Gastrocnemius medialis (tissue), 4 donors: Measurements from ENCODE around the gene PRCD.

Experiments
- POLR2A ChIP-seq, 2 donors: fragments of 450-650 bp; IDR thresholded peaks; one replicate each; pipeline ENCODE4 v1.6.1; 2017; ENCODE audit warnings: antibody characterized with exemption in 2 of 2, mild to moderate bottlenecking in 2 of 2, moderate library complexity in 2 of 2
- TF ChIP-seq, protein P1 (sequence below), 5 experiments: fragments of 450-650 bp in 3 of 5; fragments of 200-600 bp in 2 of 5; sonication (generic) in 2 of 5; IDR thresholded peaks in 4 of 5; conservative IDR thresholded peaks in 1 of 5; 1 replicate in 4 of 5; 2 replicates in 1 of 5; pipeline ENCODE4 v1.5.1; 2016 to 2019; ENCODE audit warnings: antibody characterized with exemption in 5 of 5, mild to moderate bottlenecking in 3 of 5, moderate library complexity in 3 of 5

DNA sequence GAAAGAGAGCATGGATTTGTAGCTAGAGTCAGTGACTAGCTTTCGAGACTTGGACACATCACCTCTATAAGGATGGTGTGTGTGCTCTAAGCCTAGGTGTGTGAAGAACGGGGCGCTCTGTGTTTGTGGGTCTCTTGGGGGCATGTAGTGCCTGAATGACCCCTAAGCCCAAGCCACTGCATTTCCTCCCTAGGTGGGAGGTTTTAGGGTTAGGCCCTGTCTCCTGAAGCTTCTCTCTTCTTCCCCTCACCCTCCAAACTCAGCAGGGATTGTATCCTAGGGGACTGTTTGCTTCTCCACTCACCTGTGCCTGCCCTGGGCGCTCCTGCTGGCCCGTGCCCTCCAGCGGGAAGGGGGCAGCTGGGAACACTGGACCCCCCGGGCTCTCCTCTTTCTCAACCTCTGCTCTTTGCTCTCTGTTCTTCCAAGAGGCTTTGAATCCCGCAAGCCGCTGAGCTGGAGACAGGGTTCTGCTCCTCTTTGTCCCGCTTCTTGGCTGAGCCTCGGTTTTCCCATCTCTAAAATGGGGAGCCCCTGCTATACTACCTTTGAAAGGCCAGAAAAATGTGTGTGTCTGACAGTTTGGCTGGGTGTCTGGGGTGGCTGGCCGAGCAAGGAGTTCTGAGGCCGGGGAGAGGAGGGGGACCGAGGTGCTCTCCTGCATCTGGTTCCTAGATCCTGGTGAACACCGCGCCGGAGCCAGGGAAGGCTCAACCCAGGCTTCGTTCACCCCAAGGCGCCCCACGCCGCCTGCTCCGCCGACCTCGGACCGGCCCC, 3.1 kb upstream of the PRCD start:
- TF ChIP-seq, protein P1, sequence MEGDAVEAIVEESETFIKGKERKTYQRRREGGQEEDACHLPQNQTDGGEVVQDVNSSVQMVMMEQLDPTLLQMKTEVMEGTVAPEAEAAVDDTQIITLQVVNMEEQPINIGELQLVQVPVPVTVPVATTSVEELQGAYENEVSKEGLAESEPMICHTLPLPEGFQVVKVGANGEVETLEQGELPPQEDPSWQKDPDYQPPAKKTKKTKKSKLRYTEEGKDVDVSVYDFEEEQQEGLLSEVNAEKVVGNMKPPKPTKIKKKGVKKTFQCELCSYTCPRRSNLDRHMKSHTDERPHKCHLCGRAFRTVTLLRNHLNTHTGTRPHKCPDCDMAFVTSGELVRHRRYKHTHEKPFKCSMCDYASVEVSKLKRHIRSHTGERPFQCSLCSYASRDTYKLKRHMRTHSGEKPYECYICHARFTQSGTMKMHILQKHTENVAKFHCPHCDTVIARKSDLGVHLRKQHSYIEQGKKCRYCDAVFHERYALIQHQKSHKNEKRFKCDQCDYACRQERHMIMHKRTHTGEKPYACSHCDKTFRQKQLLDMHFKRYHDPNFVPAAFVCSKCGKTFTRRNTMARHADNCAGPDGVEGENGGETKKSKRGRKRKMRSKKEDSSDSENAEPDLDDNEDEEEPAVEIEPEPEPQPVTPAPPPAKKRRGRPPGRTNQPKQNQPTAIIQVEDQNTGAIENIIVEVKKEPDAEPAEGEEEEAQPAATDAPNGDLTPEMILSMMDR (IDR thresholded peaks at IDR 0.05 in 4 of 5, conservative IDR thresholded peaks at IDR 0.05 in 1 of 5) = no peak
- no peak for TF ChIP-seq POLR2A (IDR thresholded peaks at IDR 0.05)
